Measurements from ENCODE around the gene PRKCI. TPM values are rescaled to one million over a fixed set of nuclear protein-coding genes. Genes with fewer than 3 reads are reported as not detected.
"Not testable (repeated sequence)": the region's sequence is repeated elsewhere in the genome, so short reads cannot be mapped to it uniquely, and the experiment has no call there.

Gene PRKCI
- total RNA-seq, 1 donor: 69.1 TPM

- peak overlapping the region; percentile 36 for H3K27ac ChIP-seq (ENCODE audit: low read depth, low read length)
- H4K20me1 ChIP-seq (ENCODE audit: insufficient read depth, low read length): no peaks in the 10 kb centered on the region
- H2AFZ ChIP-seq (ENCODE audit: low read length): peak overlapping the region; percentile 69
- no peaks in the 10 kb centered on the region for H3K79me2 ChIP-seq (ENCODE audit: insufficient read depth, low read length)
- H3K36me3 ChIP-seq (ENCODE audit: insufficient read depth, low read length): no peaks in the 10 kb centered on the region
- peaks cover 7% of the 10 kb centered on the region for H3K4me1 ChIP-seq (ENCODE audit: insufficient read depth, low read length)
- no peak for TF ChIP-seq CTCF (IDR thresholded peaks at IDR 0.05; ENCODE audit: extremely low read depth, low read depth, low read length)
- H3K4me2 ChIP-seq (ENCODE audit: insufficient read depth, low read length): peak overlapping the region; percentile 62
- peak; percentile 56 for DNase-seq (ENCODE audit: insufficient read length, low spot score, missing footprints)
- peak overlapping the region; percentile 22 for H3K4me3 ChIP-seq (ENCODE audit: insufficient read depth, low read length)
- no peaks in the 10 kb centered on the region for H3K27me3 ChIP-seq (ENCODE audit: insufficient read depth, low read length)
- no peaks in the 10 kb centered on the region for H3K9me3 ChIP-seq (ENCODE audit: low read depth, low read length)
These were observed 100.5 kb downstream of the PRKCI start for GRCh38 chr3:170322566-170323269.

- no peak overlapping the region for H3K27ac ChIP-seq (ENCODE audit: low read depth, low read length)
- H4K20me1 ChIP-seq (ENCODE audit: insufficient read depth, low read length): no peaks in the 10 kb centered on the region
- no peak for DNase-seq (ENCODE audit: insufficient read length, low spot score, missing footprints)
- no peaks in the 10 kb centered on the region for H3K36me3 ChIP-seq (ENCODE audit: insufficient read depth, low read length)
- H3K4me1 ChIP-seq (ENCODE audit: insufficient read depth, low read length): peaks cover 7% of the 10 kb centered on the region
- H3K9me3 ChIP-seq (ENCODE audit: low read depth, low read length): no peaks in the 10 kb centered on the region
- no peak for TF ChIP-seq CTCF (IDR thresholded peaks at IDR 0.05; ENCODE audit: extremely low read depth, low read depth, low read length)
- peak overlapping the region; percentile 62 for H3K4me2 ChIP-seq (ENCODE audit: insufficient read depth, low read length)
- no peaks in the 10 kb centered on the region for H3K27me3 ChIP-seq (ENCODE audit: insufficient read depth, low read length)
- H3K79me2 ChIP-seq (ENCODE audit: insufficient read depth, low read length): no peaks in the 10 kb centered on the region
- H2AFZ ChIP-seq (ENCODE audit: low read length): peak overlapping the region; percentile 15
- H3K4me3 ChIP-seq (ENCODE audit: insufficient read depth, low read length): no peak overlapping the region
These were observed 101.1 kb downstream of the PRKCI start for GRCh38 chr3:170323331-170323730.

GRCh38 chr3:170324962-170325361 lies 102.7 kb downstream of the PRKCI start:
- Histone ChIP-seq H3K4me3 (ENCODE audit: insufficient read depth, low read length) (no peak overlapping the region), H3K27me3 (ENCODE audit: insufficient read depth, low read length) (no peaks in the 10 kb centered on the region), H3K9me3 (ENCODE audit: low read depth, low read length) (no peaks in the 10 kb centered on the region), H3K79me2 (ENCODE audit: insufficient read depth, low read length) (no peaks in the 10 kb centered on the region), H3K27ac (ENCODE audit: low read depth, low read length) (no peak overlapping the region), H3K36me3 (ENCODE audit: insufficient read depth, low read length) (no peaks in the 10 kb centered on the region), H2AFZ (ENCODE audit: low read length) (no peak overlapping the region), H3K4me2 (ENCODE audit: insufficient read depth, low read length) (no peak overlapping the region), H3K4me1 (ENCODE audit: insufficient read depth, low read length) (peaks cover 7% of the 10 kb centered on the region), H4K20me1 (ENCODE audit: insufficient read depth, low read length) (no peaks in the 10 kb centered on the region)
- DNase-seq (ENCODE audit: insufficient read length, low spot score, missing footprints): no peak
- TF ChIP-seq CTCF (IDR thresholded peaks at IDR 0.05; ENCODE audit: extremely low read depth, low read depth, low read length): no peak

- Histone ChIP-seq H3K27me3 (ENCODE audit: insufficient read depth, low read length) (no peaks in the 10 kb centered on the region), H3K9me3 (ENCODE audit: low read depth, low read length) (no peaks in the 10 kb centered on the region), H3K79me2 (ENCODE audit: insufficient read depth, low read length) (no peaks in the 10 kb centered on the region), H3K36me3 (ENCODE audit: insufficient read depth, low read length) (no peaks in the 10 kb centered on the region), H3K4me1 (ENCODE audit: insufficient read depth, low read length) (peaks cover 6% of the 10 kb centered on the region), H3K27ac (ENCODE audit: low read depth, low read length) (no peak overlapping the region), H2AFZ (ENCODE audit: low read length) (no peak overlapping the region), H3K4me2 (ENCODE audit: insufficient read depth, low read length) (no peak overlapping the region), H4K20me1 (ENCODE audit: insufficient read depth, low read length) (no peaks in the 10 kb centered on the region), H3K4me3 (ENCODE audit: insufficient read depth, low read length) (no peak overlapping the region)
- no peak for TF ChIP-seq CTCF (IDR thresholded peaks at IDR 0.05; ENCODE audit: extremely low read depth, low read depth, low read length)
- peak; percentile 62 for DNase-seq (ENCODE audit: insufficient read length, low spot score, missing footprints)
These were observed 105.0 kb downstream of the PRKCI start for GRCh38 chr3:170327040-170327808.

- not testable (repeated sequence) for H3K27ac ChIP-seq (ENCODE audit: low read depth, low read length); H3K9me3 ChIP-seq (ENCODE audit: low read depth, low read length); H3K36me3 ChIP-seq (ENCODE audit: insufficient read depth, low read length); H2AFZ ChIP-seq (ENCODE audit: low read length); H4K20me1 ChIP-seq (ENCODE audit: insufficient read depth, low read length); H3K4me3 ChIP-seq (ENCODE audit: insufficient read depth, low read length); DNase-seq (ENCODE audit: insufficient read length, low spot score, missing footprints); H3K4me2 ChIP-seq (ENCODE audit: insufficient read depth, low read length); H3K79me2 ChIP-seq (ENCODE audit: insufficient read depth, low read length); H3K27me3 ChIP-seq (ENCODE audit: insufficient read depth, low read length); H3K4me1 ChIP-seq (ENCODE audit: insufficient read depth, low read length)
These were observed 105.8 kb downstream of the PRKCI start for GRCh38 chr3:170327868-170328548.
